HTR-8/SVneo (cell line): ENCODE results near the gene CLEC5A.
A peak's percentile ranks its signal among the peaks of the same experiment; 100 is the strongest.
"Not testable (repeated sequence)": the region's sequence is repeated elsewhere in the genome, so short reads cannot be mapped to it uniquely, and the experiment has no call there.

Experiments used
- DNase-seq: peaks from one replicate; pipeline ENCODE4 v3.0.0; 2011; ENCODE audit warnings: low spot score, mixed read lengths; ENCODE audit not compliant: insufficient read length
- FAIRE-seq: peaks from 2 replicates; lab custom pipeline; 2011; peaks lifted over from hg19 to GRCh38; lab: Jason Lieb, UNC

CLEC5A gene

DNA sequence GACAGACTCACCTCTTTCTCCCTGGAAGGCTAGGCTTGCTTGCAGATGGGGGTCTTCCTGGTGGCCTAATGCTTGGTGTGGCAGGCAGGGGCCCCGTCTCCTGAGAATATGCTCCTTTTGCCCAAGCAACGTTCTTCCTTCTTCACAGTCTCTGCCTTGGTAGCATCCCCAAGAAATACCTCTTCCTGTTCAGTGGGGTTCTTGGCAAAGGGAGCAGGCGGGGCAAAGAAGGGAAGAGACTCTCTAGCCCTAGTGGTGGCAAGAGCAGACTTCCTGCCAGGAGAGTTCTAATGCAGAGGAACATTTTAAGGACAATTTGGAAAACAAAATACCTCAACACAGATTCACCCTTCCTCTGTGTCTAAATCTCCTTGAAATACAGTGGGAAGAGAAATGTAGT lies at the start of gene CLEC5A:
CLEC5A (minus strand) TSS at position 179 of the 400 bp plus-strand sequence. CDS start 682 bp downstream, outside the sequence.
- no peak for DNase-seq
- no peak for FAIRE-seq

DNA sequence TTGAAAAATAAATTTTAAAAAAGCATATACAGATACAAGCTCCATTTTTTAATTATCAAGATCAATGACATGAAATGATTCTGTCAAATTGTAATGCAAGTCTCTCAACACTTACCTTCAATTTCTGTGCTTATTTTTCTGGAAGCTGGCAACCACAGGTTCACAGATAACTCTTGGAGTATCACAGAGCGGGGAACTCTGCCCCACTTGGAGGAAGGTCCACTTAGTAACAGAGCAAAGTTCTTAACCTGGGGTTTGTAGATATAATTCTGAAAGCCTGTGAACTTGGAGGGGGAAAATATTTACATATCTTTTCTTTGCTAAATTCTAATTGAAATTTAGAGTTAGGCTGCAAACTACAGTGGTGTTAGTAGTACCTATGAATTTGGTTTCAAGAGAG lies 46.6 kb upstream of the CLEC5A start:
- FAIRE-seq (no peak), DNase-seq (no peak)

DNA sequence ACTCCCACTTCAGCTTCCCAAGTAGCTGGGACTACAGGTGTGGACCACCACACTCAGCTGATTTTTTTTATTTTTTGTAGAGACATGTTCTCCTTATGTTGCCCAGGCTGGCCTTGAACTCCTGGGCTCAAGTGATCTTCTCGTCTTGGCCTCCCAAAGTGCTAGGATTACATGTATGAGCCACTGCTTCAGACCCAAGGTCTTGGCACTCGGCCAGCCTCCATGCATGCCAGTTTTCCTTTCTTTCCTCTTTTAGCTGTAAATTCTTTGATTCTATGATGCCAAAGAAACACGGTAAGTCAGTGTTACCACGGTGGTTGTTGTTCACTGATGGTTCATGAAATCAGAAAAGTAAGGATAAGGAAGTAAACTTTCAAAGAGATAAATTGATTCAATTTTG lies 45.9 kb upstream of the CLEC5A start:
- no peak for FAIRE-seq
- DNase-seq: no peak

DNA sequence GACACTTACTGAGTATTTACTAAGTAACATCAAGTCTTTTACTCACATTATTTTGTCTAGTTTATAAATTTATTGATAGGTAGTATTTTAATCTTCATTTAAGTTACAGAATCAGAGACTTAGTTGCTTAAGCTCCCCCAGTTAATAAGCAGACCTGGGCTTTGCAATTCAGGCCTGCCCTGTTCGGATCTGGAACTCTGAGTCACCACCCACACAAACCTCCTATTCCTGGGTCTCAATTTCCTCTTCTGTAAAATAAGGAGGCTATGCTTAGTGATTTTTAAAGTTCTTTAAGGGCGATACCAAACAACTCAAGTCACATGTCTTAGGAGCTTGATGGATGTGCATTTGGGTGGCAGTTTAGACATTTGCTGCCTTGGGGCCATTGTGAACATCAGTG lies 45.4 kb upstream of the CLEC5A start:
- DNase-seq (no peak), FAIRE-seq (no peak)

DNA sequence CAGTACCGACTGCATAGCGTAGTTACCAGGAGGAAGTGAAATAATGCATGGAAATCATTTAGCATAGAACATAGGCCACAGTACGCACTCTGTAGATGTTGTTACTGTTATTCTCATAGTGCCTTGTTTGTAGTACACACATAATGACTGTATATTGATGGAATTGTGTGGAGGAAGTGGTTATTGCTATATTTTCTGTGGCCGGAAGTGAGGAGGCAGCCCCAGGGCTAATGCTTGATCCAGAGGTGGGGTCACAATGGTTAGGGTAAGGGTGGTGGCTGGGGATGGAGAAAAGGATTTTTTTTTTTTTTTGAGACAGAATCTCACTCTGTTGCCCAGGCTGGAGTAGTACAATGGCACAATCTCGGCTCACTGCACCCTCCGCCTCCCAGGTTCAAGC lies 44.4 kb upstream of the CLEC5A start:
- DNase-seq: no peak
- no peak for FAIRE-seq

DNA sequence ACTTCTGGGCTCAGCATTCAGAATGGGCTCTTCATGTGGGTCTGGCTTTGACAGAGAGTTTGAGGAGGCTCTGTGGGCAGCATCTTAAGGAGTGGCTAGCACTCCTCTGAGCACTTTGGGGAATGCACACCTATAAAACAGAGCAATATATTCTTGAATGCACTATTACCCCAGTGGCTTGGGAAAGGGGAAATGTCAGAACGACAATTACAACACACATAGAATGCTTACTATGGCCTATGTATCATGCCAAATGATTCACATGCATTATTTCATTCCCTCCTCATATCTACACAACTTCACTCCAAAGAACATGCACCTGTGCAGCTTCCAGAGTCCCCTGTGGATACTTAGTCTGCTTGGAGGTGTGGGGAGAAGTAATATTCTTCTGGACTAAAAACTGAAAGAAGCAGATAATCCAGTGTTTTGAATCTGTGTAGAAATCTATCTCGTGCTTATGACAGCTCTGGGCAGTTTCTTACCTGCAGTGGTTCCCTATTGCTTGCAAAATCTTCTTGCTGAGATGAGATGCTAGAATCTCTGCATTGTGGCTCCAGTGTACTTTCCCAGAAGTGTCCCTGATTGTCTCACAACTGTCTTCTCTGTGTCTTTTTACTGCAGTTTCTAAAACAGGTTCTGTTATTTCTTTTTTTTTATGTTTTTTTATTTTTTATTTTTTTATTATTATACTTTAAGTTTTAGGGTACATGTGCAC lies 43.4 kb upstream of the CLEC5A start:
- DNase-seq (no peak), FAIRE-seq (no peak)

DNA sequence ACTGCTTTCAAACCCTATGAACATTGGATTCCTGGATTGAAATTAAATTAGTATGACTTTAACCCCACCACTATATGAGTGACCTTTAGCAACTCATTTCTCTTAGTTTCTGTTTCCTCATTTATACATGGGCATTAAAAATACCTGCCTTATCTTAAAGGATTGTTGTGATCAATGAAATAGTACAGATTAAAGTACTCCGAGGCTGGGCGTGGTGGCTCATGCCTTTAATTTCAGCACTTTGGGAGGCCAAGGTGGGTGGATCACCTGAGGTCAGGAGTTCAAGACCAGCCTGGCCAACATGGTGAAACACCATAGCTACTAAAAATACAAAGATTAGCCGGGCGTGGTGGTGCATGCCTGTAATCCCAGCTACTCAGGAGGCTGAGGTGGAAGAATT lies 41.0 kb upstream of the CLEC5A start:
- DNase-seq, FAIRE-seq: not testable (repeated sequence)

DNA sequence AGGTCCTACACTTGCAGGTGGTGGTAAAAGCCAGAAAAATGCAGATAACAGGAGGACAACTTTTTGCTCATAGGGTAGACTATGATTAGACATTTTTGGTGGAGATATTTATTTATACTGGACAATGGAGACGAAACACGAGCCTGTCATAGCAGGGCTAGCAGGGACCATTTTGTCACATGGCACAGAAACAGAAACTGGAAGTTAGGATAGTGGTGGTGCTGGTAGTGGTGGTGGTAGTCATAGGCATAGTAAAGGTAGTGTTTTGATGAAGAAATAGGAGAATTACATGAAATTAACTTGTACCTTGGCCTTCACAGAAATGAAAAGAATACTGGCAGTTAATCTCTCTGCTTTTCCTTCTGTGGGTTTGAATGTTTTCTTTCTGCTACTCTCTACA lies 40.1 kb upstream of the CLEC5A start:
- DNase-seq: no peak
- no peak for FAIRE-seq

DNA sequence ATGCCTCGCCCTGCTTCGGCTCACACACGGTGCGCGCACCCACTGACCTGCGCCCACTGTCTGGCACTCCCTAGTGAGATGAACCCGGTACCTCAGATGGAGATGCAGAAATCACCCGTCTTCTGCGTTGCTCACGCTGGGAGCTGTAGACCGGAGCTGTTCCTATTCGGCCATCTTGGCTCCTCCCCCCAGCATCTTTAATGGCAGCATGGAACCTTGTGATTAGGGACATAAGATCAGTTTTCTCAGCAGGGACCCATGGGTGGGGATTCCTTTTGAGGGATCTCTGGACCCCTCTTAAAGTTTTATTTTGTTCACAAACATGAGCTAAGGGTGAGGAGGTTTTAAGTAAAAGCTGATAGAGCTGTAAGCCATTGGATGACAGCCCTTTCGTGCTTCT lies 39.2 kb upstream of the CLEC5A start:
- DNase-seq, FAIRE-seq: not testable (repeated sequence)

DNA sequence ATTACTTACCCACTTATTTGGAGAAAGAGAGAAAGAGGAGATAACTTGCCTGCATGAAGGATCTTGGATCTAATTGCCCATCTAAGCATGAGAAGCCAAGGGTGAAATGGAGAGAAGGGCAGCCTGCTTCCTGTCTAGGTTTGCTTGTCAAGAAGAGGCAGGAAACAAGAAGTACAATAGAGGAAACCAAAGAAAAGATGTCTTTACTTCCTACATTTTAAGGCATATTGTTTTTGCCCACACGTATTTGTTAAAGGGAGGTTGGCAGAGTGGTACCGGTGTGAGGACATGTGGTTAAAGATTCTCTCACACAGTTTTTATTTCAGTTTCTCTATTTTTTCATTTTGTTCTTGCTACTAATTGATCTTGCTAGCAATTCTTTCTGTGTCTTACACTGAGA lies 32.8 kb upstream of the CLEC5A start:
- no peak for FAIRE-seq
- no peak for DNase-seq

DNA sequence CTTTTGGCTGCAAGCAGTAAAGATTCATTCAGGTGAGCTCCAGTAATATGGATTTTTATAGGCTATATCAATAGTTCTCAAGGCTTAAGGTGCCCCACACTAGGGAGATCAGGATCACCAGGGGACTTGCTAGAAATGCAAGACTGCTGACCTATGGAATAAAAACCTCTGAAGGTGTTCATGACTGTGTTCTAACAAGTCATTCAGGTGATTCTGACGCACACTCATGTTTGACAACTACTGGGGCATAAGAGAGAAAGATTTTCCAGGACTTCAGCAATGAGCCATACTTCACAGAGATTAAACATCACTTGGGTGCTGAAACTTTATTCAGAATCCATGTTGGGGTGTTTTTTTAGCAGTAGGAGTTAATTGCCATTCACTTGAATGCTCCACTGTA lies 31.6 kb upstream of the CLEC5A start:
- FAIRE-seq (no peak), DNase-seq (no peak)

DNA sequence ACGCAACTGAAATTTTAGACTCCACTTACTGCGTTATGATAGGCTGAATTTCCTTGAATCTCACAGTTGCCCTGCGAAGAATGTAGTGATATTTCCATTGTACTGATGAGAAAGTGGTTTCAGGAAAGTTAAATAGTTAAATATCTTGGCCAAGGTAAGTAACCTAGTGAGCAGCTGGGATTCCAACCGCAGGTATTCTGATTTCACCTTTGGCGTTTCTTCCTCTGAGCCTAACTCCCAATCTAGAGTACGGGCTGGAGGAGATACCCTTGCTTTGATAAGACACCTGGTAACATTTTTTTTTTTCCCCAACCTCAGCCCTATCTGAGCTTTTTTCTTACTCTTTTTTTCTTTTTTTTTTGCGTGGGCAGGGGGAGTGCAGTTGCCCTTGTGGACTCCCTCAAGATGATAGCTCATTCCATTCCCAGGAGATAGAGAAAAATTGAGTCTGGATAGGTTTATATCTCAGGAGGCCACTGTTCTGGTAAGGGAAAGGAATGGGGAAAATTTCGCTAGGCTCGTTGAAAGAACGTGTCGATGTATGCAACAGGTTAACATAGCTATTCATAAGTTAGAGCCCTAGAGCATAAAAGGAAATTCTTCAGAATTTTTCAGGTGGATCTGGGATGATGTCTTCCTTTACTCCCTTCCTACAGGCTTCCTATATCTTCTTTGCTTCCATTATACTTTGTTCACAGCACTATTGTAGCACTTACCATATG lies 29.9 kb upstream of the CLEC5A start:
- no peak for FAIRE-seq
- DNase-seq: no peak

DNA sequence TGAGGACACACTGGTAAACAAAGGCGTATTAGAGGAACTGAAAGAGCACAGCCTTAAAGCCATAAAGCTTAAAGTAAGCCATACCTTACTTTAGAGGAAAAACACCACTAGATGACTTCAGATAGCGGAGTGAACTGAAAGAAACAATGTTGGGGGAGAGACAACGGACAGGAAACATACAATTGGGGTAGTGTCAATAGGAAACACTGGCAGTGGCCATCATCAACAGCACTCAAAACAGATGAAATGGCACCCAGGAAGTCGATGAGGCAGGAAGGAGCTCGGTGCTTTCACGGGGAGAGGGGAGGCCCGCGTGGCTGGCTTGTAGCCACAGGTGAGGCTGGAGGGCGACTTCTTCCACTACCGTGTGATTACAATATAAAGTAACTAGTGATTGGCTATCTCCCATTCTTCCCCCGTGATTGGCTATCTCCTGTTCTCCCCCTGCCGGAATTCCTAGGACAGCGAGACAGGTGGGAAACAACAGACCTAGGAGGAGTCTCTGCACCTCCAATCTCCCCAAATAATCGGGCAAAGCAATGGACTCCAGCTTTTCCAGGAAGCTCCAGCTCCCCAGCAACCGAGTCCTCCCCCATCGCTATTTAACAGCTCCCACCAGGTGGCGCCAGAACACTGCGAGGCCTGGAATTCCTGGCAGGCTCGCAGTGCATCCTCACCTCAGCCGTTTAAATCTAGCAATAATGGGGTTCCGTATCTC lies 29.2 kb upstream of the CLEC5A start:
- FAIRE-seq: no peak
- DNase-seq: peak; percentile 43

DNA sequence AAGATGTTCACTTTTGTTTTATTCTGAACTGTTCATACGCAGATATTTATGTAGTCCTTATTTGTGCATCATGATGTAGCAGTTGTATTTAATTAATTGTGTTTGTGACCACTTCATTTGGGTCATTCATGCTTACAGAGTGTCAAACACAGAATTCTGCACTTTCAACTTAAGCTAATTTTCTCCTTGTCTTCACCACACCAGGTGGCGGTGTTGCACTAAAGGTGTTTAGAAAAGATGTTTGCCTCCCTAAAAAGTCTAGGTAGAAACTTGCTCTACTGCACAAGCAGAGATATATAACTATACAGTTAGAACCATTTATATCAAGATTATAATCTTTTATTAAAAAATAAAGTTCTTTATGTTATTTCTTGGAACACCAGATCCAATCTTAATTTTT lies 28.1 kb upstream of the CLEC5A start:
- FAIRE-seq: no peak
- DNase-seq: no peak

DNA sequence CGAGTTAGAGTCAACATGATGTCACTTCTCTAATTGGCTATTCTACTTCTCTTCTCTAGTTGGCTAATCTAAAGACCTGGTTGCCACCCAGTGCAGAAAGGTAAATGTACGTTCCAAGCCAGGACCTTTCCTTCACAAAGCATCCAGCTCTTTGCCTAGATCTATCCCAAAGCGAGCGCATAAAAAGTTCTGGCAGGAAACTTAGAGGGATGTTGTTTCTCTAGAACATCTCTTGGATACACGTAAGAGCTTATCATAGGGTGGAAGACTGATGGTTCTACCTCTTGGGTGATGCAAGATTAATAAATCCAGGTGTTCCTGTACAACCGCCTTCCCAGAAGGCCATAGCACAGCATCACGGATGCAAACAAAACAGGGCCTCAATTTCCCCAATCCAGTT lies 26.9 kb upstream of the CLEC5A start, which contains the start of gene TAS2R38:
TAS2R38 (minus strand) TSS at position 101 of the 400 bp plus-strand sequence; CDS start at position 17, 84 bp downstream.
- no peak for FAIRE-seq
- DNase-seq: no peak

DNA sequence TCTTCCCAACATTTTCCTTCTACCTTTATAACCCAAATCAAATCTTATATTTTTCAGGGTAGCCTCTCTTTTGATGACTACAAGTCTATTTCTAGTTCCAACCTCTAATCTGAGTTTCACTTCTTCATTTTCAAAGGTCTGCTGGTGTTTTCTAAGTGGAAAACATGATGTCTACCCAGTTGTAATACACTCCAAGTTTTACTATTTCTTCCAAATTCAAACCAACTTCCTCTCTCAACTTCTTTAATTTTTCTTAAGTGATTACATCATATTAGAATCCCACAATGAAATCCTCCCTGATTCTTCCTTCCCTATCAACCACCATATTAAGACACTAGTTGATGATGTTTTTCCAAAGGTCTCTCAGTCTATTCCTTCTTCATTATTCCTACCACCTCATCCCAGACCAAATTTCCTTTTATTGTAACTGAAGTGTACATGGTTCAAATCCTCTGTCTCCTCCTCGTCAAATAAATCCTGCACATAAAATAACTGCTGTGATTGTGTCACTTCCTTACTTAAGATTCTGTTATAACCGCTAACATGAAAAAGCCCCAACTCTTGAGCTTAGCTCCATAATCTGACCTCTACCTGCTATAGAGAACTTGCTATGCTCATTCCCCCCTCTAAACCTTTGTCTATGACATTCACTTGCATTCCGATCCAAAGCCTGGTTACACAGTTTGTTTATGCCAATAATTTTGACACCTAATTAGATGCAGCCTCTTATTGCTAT lies 14.1 kb upstream of the CLEC5A start:
- DNase-seq (no peak), FAIRE-seq (no peak)

DNA sequence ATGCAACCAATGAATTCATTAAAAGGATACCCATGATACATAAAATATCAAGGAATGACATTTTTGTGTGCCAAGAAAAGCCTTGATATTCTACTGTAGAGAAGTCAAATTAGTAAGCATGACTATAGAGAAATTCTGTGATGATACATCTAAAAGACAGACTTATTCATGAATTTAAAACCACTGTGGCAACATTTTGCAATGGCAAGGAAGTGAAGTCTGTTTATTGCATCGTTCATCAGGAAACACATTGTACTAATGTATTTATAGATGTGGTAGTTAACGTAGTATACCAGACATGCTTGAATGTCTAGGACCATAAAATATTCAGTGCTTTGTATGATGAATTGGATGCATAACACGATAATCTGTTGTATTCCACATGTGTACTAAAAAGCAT lies 9.3 kb upstream of the CLEC5A start:
- DNase-seq: no peak
- FAIRE-seq: no peak

DNA sequence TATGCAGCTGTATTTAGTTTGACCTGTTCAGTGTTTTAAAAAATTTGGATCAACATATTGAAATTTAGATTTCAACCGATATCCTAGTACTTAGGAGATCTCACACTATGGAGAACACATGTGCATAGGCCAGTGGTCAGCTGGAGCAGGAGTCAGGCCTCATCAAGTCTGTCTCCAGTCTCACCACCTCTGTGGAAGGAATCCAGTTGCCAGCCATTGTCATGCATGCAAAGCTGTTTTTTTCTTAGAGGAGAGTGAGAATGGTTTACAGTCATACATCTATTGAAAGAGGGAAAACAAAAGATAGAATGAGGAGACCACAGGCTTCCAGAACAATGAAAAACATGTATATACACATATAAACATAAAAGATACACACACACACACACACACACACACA lies 7.6 kb upstream of the CLEC5A start:
- FAIRE-seq (no peak), DNase-seq (no peak)

DNA sequence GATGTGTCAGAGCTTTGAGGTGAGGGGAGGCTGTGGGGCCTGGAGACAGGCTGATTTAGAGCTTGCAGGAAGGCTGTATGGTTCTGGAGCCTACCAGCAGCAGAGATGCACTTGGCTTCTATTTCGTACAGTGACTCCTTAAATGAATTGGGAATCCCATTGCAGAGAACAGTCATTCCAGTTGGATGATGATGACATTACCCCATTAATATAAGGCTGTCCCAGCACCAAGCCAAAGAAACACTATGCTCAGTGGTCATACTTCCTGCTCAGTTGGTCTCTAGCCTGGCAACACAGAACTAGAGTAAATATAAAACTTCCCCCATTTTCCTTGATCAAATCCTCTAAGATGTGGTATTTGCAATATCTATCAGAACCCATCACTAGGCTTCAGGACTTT lies 5.7 kb upstream of the CLEC5A start:
- FAIRE-seq (no peak), DNase-seq (no peak)

DNA sequence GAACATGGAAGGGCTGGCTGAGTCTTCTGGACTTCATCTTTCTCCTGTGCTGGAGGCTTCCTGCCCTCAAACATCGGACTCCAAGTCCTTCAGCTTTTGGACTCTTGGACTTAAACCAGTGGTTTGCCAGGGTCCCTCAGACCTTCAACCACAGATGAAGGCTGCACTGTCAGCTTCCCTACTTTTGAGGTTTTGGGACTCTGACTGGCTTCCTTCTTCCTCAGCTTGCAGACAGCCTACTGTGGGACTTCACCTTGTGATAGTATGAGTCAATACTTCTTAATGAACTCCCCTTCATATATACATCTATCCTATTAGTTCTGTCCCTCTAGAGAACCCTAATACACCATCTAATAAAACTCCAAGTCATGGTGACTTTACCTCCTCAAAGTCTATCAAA lies 4.0 kb upstream of the CLEC5A start:
- DNase-seq (no peak), FAIRE-seq (no peak)
